HepG2 (cell line): Measurements from ENCODE around the gene HSD17B2. TPM values are rescaled to one million over a fixed set of nuclear protein-coding genes. Genes with fewer than 3 reads are reported as not detected.

Source experiments
- AKAP8 ChIP-seq: sonication (generic); formaldehyde crosslinking; IDR thresholded peaks from 2 replicates; pipeline ENCODE4 v1.5.1; 2020; ENCODE audit warnings: mild to moderate bottlenecking, missing genetic modification reagents
- ARID4A ChIP-seq: sonication (generic); formaldehyde crosslinking; IDR thresholded peaks from 2 replicates; pipeline ENCODE4 v1.5.0; 2020; ENCODE audit warnings: mild to moderate bottlenecking, missing genetic modification reagents, borderline replicate concordance
- LRRFIP1 ChIP-seq: sonication (generic); formaldehyde crosslinking; conservative IDR thresholded peaks from 2 replicates; pipeline ENCODE4 v1.4.0; 2020; ENCODE audit warnings: missing genetic modification reagents
- MAZ ChIP-seq, 2 experiments: sonication (generic) in 1 of 2; formaldehyde crosslinking in 1 of 2; IDR thresholded peaks; 2 replicates each; pipeline versions ENCODE4 v1.5.0 to v1.6.1; 2012 to 2020; ENCODE audit warnings: low read depth in 2 of 2, mild to moderate bottlenecking in 2 of 2, borderline replicate concordance in 1 of 2, improper control_type of control experiment in 1 of 2, low read length in 1 of 2, missing genetic modification reagents in 1 of 2, moderate library complexity in 1 of 2
- MED1 ChIP-seq: sonication (generic); formaldehyde crosslinking; IDR thresholded peaks from 2 replicates; pipeline ENCODE4 v1.4.0; 2020; ENCODE audit warnings: missing genetic modification reagents
- NFE2 ChIP-seq: sonication (generic); formaldehyde crosslinking; IDR thresholded peaks from 2 replicates; pipeline ENCODE4 v1.4.0; 2020; ENCODE audit warnings: missing genetic modification reagents
- SIX4 ChIP-seq: sonication (generic); formaldehyde crosslinking; IDR thresholded peaks from 2 replicates; pipeline ENCODE4 v1.4.0; 2020; ENCODE audit warnings: missing genetic modification reagents
- SKI ChIP-seq: fragments of 450-650 bp; IDR thresholded peaks from one replicate; pipeline ENCODE4 v1.6.1; 2018; ENCODE audit warnings: mild to moderate bottlenecking; ENCODE audit not compliant: partially characterized antibody
- TBL1XR1 ChIP-seq: fragments of 150-350 bp; IDR thresholded peaks from 2 replicates; pipeline ENCODE4 v1.6.1; 2014; ENCODE audit warnings: borderline replicate concordance, low read length; ENCODE audit not compliant: partially characterized antibody
- TEF ChIP-seq: sonication (generic); formaldehyde crosslinking; IDR thresholded peaks from 2 replicates; pipeline ENCODE4 v1.5.0; 2020; ENCODE audit warnings: missing genetic modification reagents
- THAP8 ChIP-seq: sonication (generic); formaldehyde crosslinking; IDR thresholded peaks from 2 replicates; pipeline ENCODE4 v1.5.1; 2020; ENCODE audit warnings: missing genetic modification reagents, mild to moderate bottlenecking, borderline replicate concordance
- ZFP90 ChIP-seq: sonication (generic); formaldehyde crosslinking; IDR thresholded peaks from 2 replicates; pipeline ENCODE4 v1.8.0; 2022; ENCODE audit warnings: missing genetic modification reagents, mild to moderate bottlenecking, inconsistent platforms, borderline replicate concordance
- ZFP91 ChIP-seq: sonication (generic); formaldehyde crosslinking; IDR thresholded peaks from 2 replicates; pipeline ENCODE4 v1.9.0; 2022; ENCODE audit warnings: missing genetic modification reagents, mild to moderate bottlenecking, borderline replicate concordance
- ZNF101 ChIP-seq: sonication (generic); formaldehyde crosslinking; IDR thresholded peaks from 2 replicates; pipeline ENCODE4 v1.4.0; 2020; ENCODE audit warnings: mild to moderate bottlenecking, low read depth, missing genetic modification reagents, borderline replicate concordance
- ZNF446 ChIP-seq: sonication (generic); formaldehyde crosslinking; IDR thresholded peaks from 2 replicates; pipeline ENCODE4 v1.5.0; 2020; ENCODE audit warnings: mild to moderate bottlenecking, missing genetic modification reagents
- ZNF501 ChIP-seq: sonication (generic); formaldehyde crosslinking; IDR thresholded peaks from 2 replicates; pipeline ENCODE4 v1.5.1; 2020; ENCODE audit warnings: mild to moderate bottlenecking, moderate library complexity, missing genetic modification reagents
- ZNF576 ChIP-seq: sonication (generic); formaldehyde crosslinking; IDR thresholded peaks from 2 replicates; pipeline ENCODE4 v1.4.0; 2020; ENCODE audit warnings: mild to moderate bottlenecking, missing genetic modification reagents
- ZNF776 ChIP-seq: sonication (generic); formaldehyde crosslinking; IDR thresholded peaks from 2 replicates; pipeline ENCODE4 v1.4.0; 2020; ENCODE audit warnings: mild to moderate bottlenecking, missing genetic modification reagents
- ZNF816 ChIP-seq: sonication (generic); formaldehyde crosslinking; IDR thresholded peaks from 2 replicates; pipeline ENCODE4 v1.8.0; 2022; ENCODE audit warnings: missing genetic modification reagents, mild to moderate bottlenecking, borderline replicate concordance
- polyA plus RNA-seq, 8 experiments: library from polyadenylated mRNA; depleted of rRNA in 3 of 8; stranded (reverse) in 7 of 8; unstranded in 1 of 8; fragments of >200 nt; fragmentation: Illumina TruSeq in 4 of 8; extraction: Trizol in 4 of 8; gene quantifications; 2 replicates each; pipeline versions ENCODE4 v1.2.1 to v1.2.3, GENCODE V29; 2011 to 2016; ENCODE audit warnings: low read depth in 4 of 8, missing spikeins in 1 of 8, mixed read lengths in 1 of 8; ENCODE audit not compliant: insufficient read depth in 1 of 8
- total RNA-seq, 5 experiments: library from RNA; depleted of rRNA; stranded (reverse); fragments of >200 nt; fragmentation: Illumina TruSeq; extraction: Trizol; gene quantifications; 2 replicates each; pipeline ENCODE4 v1.2.3, GENCODE V29; 2016; ENCODE audit warnings: low read depth in 1 of 5

Gene HSD17B2
- total and polyA plus RNA-seq, 2 of the 13 experiments (the other 11 are each of a cell fraction or from before 2014, with no cell fraction given) = 26.3 to 69.3 TPM

- TF ChIP-seq TEF (CRISPR knock-in tag) (no peak), ARID4A (CRISPR knock-in tag) (no peak; the same call in 1 of the 2 replicates), NFE2 (no peak), THAP8 (CRISPR knock-in tag) (no peak), ZFP90 (CRISPR knock-in tag) (no peak), MAZ (IDR thresholded peaks at IDR 0.05; ENCODE audit: borderline replicate concordance, low read depth, low read length) (peak; percentile 44; the same call in 1 of the 2 replicates), MAZ (CRISPR knock-in tag; IDR thresholded peaks at IDR 0.05; ENCODE audit: low read depth) (no peak), AKAP8 (CRISPR knock-in tag) (no peak), LRRFIP1 (no peak), TBL1XR1 (no peak), SIX4 (no peak), ZFP91 (CRISPR knock-in tag) (no peak), ZNF816 (CRISPR knock-in tag) (no peak), SKI (no peak), ZNF101 (CRISPR knock-in tag) (no peak), ZNF776 (CRISPR knock-in tag) (no peak), MED1 (CRISPR knock-in tag) (peak; percentile 29; the same call in 1 of the 2 replicates), ZNF446 (CRISPR knock-in tag) (no peak), ZNF576 (CRISPR knock-in tag) (no peak), ZNF501 (CRISPR knock-in tag) (no peak)
Observed at GRCh38 chr16:82044585-82044911, 9.5 kb downstream of the HSD17B2 start (continued).
